ENCODE measurements around the gene ZNF322. TPM values are rescaled to one million over a fixed set of nuclear protein-coding genes. Genes with fewer than 3 reads are reported as not detected.
"Not testable (repeated sequence)": the region's sequence is repeated elsewhere in the genome, so short reads cannot be mapped to it uniquely, and the experiment has no call there.

ZNF322 gene, protein sequence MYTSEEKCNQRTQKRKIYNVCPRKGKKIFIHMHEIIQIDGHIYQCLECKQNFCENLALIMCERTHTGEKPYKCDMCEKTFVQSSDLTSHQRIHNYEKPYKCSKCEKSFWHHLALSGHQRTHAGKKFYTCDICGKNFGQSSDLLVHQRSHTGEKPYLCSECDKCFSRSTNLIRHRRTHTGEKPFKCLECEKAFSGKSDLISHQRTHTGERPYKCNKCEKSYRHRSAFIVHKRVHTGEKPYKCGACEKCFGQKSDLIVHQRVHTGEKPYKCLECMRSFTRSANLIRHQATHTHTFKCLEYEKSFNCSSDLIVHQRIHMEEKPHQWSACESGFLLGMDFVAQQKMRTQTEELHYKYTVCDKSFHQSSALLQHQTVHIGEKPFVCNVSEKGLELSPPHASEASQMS
- polyA plus RNA-seq: 1 to 10 TPM; 3.0 to 3.2 TPM

DNA sequence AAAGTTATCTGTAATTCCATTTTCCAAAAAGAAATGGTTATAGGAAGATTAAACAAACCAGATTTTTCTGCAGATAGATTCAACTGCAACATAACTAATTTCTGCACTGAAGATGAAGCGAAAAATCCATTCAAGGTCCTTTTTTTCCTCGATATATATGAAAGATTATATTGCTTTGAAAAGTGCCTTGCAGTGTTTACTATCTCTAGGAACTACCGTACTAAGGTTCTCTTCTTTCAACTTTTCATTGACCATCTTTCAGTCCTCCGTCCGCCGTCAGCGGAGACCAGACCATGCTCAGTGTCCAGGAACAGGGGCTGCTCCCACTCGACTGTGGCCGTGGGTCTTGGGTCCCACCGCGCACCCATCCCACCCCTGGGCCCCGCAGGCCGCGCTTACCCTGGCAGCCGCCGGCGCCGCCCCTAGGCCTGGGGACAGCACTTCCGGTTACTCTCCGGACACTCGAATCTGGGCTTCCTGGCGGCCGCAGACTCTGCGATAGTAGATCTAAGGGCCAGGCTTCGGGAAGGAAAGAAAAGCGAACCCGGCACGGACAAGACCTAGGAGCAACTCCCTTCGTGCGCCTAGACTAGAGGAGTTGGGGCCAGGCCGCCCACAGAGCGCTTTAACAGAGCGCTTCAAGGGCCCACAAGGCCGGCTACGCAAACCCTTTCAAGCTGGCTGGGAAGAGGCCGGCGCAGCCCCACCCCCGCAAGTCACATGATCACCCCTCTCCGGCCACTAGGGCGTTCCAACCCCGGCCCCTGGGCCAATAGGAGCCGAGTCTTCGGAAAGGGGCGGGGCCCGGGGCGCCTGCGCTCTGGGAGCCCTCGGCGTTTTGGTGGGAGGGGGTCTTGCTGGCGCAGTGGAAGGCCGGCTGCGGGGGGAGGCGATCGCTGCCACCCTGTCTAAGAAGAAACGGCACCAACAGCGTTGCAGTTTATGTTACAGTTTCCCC is at the start of gene ZNF322:
TSS of gene ZNF322 (minus strand) at position 705 of the 958 bp plus-strand sequence. CDS start 21,193 bp downstream, outside the sequence.
- Histone ChIP-seq H3K9me3 (ENCODE audit: control insufficient read depth in 2 of 2, insufficient read depth in 1 of 2, low read depth in 1 of 2, low read length in 1 of 2) (no peaks in the 10 kb centered on the region), H3K27me3 (ENCODE audit: control insufficient read depth in 1 of 2, insufficient read depth in 2 of 2, low read length in 2 of 2) (no peaks in the 10 kb centered on the region), H3K36me3 (ENCODE audit: control insufficient read depth in 2 of 2, insufficient read depth in 2 of 2, low read length in 1 of 2) (peaks cover 0 to 3% of the 10 kb centered on the region in 2 donors), H3K27ac (ENCODE audit: low read depth in 2 of 2, low read length in 1 of 2) (peak within 1 kb of the TSS; percentile 61 to 93), H3K4me1 (ENCODE audit: control insufficient read depth in 2 of 2, insufficient read depth in 2 of 2, low read length in 1 of 2) (no peaks in the 10 kb centered on the region), H3K4me3 (ENCODE audit: low read depth in 1 of 2, low read length in 2 of 2) (peak within 1 kb of the TSS; percentile 56 to 81)
- 1 to 2% methylated on average over 49 to 55 of the region's 56 CpGs for WGBS, 2 donors

DNA sequence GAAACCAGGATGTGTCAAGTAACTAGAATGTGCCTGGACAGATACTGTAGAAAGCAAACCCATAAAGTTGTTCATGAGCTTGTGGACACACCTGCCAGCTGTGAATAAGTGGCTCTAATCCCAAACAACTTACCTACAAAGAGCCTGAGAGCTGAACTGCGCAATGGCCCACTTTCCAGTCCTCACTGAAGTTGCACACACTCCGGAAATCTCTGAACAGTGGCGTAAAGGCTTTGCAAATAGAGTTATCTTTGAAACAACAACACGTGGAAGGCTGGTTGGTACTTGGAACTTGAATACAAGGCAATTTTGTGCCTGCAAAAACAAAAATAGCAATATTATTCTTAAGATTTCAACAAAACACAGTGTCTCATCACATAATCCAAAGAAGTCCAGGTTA is 46.2 kb upstream of the ZNF322 start:
- no CpG with 5 or more reads among the region's 4 CpGs for WGBS, 2 donors
- not testable (repeated sequence) for H3K36me3 ChIP-seq (ENCODE audit: control insufficient read depth in 2 of 2, insufficient read depth in 2 of 2, low read length in 1 of 2); H3K4me1 ChIP-seq (ENCODE audit: control insufficient read depth in 2 of 2, insufficient read depth in 2 of 2, low read length in 1 of 2); H3K27me3 ChIP-seq (ENCODE audit: control insufficient read depth in 1 of 2, insufficient read depth in 2 of 2, low read length in 2 of 2); H3K27ac ChIP-seq (ENCODE audit: low read depth in 2 of 2, low read length in 1 of 2); H3K9me3 ChIP-seq (ENCODE audit: control insufficient read depth in 2 of 2, insufficient read depth in 1 of 2, low read depth in 1 of 2, low read length in 1 of 2); H3K4me3 ChIP-seq (ENCODE audit: low read depth in 1 of 2, low read length in 2 of 2)

DNA sequence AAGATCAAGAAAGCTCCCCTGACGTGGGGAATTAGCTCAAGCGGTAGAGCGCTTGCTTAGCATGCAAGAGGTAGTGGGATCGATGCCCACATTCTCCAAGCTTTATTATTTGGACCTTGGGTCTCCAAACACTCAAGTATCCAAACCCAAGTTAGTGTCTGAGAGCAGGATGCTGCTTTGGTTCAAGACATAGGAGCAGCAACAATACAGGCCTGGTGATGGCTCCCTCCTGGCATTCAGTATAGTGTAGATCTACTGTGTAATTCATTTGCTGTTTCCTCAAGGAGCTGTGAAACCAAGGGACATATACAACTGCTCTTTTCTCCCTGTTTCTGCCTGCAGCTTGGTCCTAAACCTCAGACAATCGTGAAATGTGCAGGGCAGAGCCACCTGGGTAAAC is 45.8 kb upstream of the ZNF322 start:
- no CpG with 5 or more reads among the region's 5 CpGs for WGBS, 2 donors
- H3K27me3 ChIP-seq (ENCODE audit: control insufficient read depth in 1 of 2, insufficient read depth in 2 of 2, low read length in 2 of 2); H3K9me3 ChIP-seq (ENCODE audit: control insufficient read depth in 2 of 2, insufficient read depth in 1 of 2, low read depth in 1 of 2, low read length in 1 of 2); H3K4me3 ChIP-seq (ENCODE audit: low read depth in 1 of 2, low read length in 2 of 2); H3K36me3 ChIP-seq (ENCODE audit: control insufficient read depth in 2 of 2, insufficient read depth in 2 of 2, low read length in 1 of 2); H3K4me1 ChIP-seq (ENCODE audit: control insufficient read depth in 2 of 2, insufficient read depth in 2 of 2, low read length in 1 of 2); H3K27ac ChIP-seq (ENCODE audit: low read depth in 2 of 2, low read length in 1 of 2): not testable (repeated sequence)

DNA sequence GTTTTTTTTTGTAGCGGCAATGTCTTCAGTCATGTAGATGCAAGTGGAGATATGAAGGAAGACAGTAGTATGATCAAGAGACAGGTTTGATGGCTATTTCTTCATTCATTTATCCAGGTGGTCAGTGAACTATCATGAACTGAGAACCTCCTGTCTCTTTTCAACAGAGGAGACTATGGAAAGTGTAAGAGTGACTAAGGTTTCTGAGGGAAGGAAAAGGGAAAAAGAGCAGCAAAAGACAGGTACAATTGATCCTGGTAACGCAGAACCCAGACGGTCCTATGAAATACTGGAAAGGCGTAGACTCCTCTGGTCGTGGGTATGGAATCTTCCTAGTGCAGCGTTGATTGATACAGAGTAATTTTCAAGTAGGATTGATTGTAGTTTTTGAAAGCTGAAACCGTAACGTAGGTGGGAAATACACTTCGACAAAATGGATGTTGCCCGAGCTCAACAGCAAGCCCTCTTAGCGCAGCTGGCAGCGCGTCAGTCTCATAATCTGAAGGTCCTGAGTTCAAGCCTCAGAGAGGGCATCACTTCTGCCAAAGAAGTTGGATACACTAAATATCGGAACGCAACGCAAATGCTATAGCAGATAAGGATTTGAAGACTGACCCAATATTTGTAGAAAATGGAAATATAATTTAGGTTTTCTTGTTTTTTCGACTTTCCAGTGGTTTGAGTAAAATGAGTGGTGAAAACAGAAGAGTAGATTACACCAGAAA is 41.6 kb upstream of the ZNF322 start:
- not testable (repeated sequence) for H3K27ac ChIP-seq (ENCODE audit: low read depth in 2 of 2, low read length in 1 of 2); H3K36me3 ChIP-seq (ENCODE audit: control insufficient read depth in 2 of 2, insufficient read depth in 2 of 2, low read length in 1 of 2); H3K9me3 ChIP-seq (ENCODE audit: control insufficient read depth in 2 of 2, insufficient read depth in 1 of 2, low read depth in 1 of 2, low read length in 1 of 2); H3K4me3 ChIP-seq (ENCODE audit: low read depth in 1 of 2, low read length in 2 of 2); H3K27me3 ChIP-seq (ENCODE audit: control insufficient read depth in 1 of 2, insufficient read depth in 2 of 2, low read length in 2 of 2); H3K4me1 ChIP-seq (ENCODE audit: control insufficient read depth in 2 of 2, insufficient read depth in 2 of 2, low read length in 1 of 2)
- WGBS, 2 donors: no CpG with 5 or more reads among the region's 17 CpGs

DNA sequence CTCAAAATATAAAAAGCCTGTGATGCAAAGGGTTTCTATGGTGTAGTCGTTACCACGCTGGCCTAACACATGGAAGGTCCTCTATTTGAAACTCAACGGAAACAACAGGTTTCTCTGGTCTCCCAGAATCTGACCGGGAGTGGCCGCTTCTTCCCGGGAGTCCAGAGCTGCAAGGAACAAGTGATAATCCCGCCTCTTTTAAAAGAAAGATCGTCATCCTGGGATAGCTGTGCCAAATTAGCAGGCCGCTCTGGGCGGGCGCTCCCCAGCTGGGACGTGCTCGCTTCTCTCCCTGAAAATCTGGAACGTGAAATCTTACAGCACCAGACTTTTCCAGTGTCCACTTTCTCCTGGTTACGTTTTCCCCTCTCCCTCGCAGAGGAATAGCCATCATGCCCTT is 38.0 kb upstream of the ZNF322 start:
- H3K27ac ChIP-seq (ENCODE audit: low read depth in 2 of 2, low read length in 1 of 2); H3K4me1 ChIP-seq (ENCODE audit: control insufficient read depth in 2 of 2, insufficient read depth in 2 of 2, low read length in 1 of 2); H3K27me3 ChIP-seq (ENCODE audit: control insufficient read depth in 1 of 2, insufficient read depth in 2 of 2, low read length in 2 of 2); H3K36me3 ChIP-seq (ENCODE audit: control insufficient read depth in 2 of 2, insufficient read depth in 2 of 2, low read length in 1 of 2); H3K4me3 ChIP-seq (ENCODE audit: low read depth in 1 of 2, low read length in 2 of 2); H3K9me3 ChIP-seq (ENCODE audit: control insufficient read depth in 2 of 2, insufficient read depth in 1 of 2, low read depth in 1 of 2, low read length in 1 of 2): not testable (repeated sequence)
- WGBS, 2 donors: no CpG with 5 or more reads among the region's 16 CpGs

DNA sequence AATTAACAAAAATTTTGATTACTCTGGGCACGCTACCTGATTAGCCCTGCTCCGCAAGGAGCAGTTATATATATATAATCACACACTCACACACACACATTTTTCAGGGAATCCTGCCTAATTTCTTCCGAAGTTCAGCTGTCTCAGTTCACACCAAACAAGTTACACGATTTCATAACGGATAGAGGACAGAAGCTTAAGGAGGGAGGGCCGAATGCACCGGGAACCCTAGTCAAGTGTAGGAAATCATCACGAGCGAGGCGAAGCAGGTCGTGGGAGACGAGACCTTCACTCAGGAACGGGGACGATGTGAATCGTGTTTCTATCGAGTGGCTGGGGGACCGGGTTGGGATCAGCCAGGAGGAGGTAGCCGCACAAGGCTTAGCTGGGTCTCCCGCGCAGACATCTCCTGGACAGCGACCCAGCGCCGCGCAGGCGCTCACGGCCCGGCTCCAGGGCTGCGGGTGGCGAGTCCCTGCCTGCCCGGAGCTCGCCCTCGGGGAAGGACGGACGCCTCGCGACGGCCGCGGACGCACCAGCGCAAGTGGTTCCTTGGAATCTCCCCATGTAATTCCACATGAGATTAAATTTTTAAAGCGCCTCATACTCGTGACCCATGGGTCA is 29.9 kb upstream of the ZNF322 start:
- not testable (repeated sequence) for H3K27me3 ChIP-seq (ENCODE audit: control insufficient read depth in 1 of 2, insufficient read depth in 2 of 2, low read length in 2 of 2); H3K4me3 ChIP-seq (ENCODE audit: low read depth in 1 of 2, low read length in 2 of 2); H3K4me1 ChIP-seq (ENCODE audit: control insufficient read depth in 2 of 2, insufficient read depth in 2 of 2, low read length in 1 of 2); H3K27ac ChIP-seq (ENCODE audit: low read depth in 2 of 2, low read length in 1 of 2); H3K36me3 ChIP-seq (ENCODE audit: control insufficient read depth in 2 of 2, insufficient read depth in 2 of 2, low read length in 1 of 2); H3K9me3 ChIP-seq (ENCODE audit: control insufficient read depth in 2 of 2, insufficient read depth in 1 of 2, low read depth in 1 of 2, low read length in 1 of 2)
- no CpG with 5 or more reads among the region's 43 CpGs for WGBS, 2 donors

DNA sequence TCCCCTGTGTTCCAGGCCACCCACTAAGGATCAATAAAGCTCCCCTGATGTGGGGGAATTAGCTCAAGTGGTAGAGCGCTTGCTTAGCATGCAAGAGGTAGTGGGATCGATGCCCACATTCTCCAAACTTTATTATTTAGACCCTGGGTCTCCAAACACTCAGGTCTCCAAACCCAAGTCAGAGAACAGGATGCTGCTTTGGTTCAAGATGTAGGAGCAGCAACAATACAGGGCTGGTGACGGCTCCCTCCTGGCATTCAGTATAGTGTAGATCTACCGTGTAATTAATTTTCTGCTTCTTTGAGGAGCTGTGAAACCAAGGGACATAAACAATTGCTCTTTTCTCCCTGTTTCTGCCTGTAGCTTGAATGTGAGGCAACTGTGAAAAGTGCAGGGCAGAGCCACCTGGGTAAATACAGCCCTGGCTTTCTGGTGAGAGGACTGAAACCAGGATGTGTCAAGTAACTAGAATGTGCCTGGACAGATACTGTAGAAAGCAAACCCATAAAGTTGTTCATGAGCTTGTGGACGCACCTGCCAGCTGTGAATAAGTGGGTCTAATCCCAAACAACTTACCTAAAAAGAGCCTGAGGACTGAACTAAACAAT is 23.0 kb upstream of the ZNF322 start:
- H3K4me3 ChIP-seq (ENCODE audit: low read depth in 1 of 2, low read length in 2 of 2); H3K36me3 ChIP-seq (ENCODE audit: control insufficient read depth in 2 of 2, insufficient read depth in 2 of 2, low read length in 1 of 2); H3K27ac ChIP-seq (ENCODE audit: low read depth in 2 of 2, low read length in 1 of 2); H3K9me3 ChIP-seq (ENCODE audit: control insufficient read depth in 2 of 2, insufficient read depth in 1 of 2, low read depth in 1 of 2, low read length in 1 of 2); H3K4me1 ChIP-seq (ENCODE audit: control insufficient read depth in 2 of 2, insufficient read depth in 2 of 2, low read length in 1 of 2); H3K27me3 ChIP-seq (ENCODE audit: control insufficient read depth in 1 of 2, insufficient read depth in 2 of 2, low read length in 2 of 2): not testable (repeated sequence)
- 40% methylated on average over 1 of the region's 5 CpGs; no CpG with 5 or more reads in 1 of the 2 donors for WGBS, 2 donors

DNA sequence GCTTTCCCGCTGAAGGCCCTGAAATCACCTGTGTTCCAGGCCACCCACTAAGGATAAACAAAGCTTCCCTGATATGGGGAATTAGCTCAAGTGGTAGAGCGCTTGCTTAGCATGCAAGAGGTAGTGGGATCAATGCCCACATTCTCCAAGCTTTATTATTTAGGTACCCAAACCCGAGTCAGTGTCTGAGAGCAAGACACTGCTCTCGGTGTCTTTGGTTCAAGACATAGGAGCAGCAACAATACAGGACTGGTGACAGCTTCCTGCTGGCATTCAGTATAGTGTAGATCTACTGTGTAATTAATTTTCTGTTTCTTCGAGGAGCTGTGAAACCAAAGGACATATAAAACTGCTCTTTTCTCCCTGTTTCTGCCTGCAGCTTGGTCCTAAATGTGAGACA is 13.7 kb upstream of the ZNF322 start:
- H3K27me3 ChIP-seq (ENCODE audit: control insufficient read depth in 1 of 2, insufficient read depth in 2 of 2, low read length in 2 of 2); H3K36me3 ChIP-seq (ENCODE audit: control insufficient read depth in 2 of 2, insufficient read depth in 2 of 2, low read length in 1 of 2); H3K4me3 ChIP-seq (ENCODE audit: low read depth in 1 of 2, low read length in 2 of 2); H3K9me3 ChIP-seq (ENCODE audit: control insufficient read depth in 2 of 2, insufficient read depth in 1 of 2, low read depth in 1 of 2, low read length in 1 of 2); H3K27ac ChIP-seq (ENCODE audit: low read depth in 2 of 2, low read length in 1 of 2); H3K4me1 ChIP-seq (ENCODE audit: control insufficient read depth in 2 of 2, insufficient read depth in 2 of 2, low read length in 1 of 2): not testable (repeated sequence)
- WGBS, 2 donors: no CpG with 5 or more reads among the region's 5 CpGs

DNA sequence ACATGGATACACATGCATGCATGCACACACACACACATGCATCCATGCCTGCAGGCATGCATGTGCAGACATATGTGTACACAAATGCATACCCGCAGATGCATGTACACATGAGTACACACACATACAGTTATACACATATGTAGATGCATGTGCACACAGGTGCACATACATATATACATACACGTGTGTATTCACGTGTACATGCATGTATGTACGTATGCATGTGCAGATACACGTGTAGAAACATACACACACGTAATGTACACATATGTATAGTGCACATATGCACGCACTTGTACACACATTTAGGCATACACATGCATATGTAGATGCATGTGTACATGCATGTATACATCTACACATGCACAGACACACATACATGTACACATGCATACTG is 11.0 kb upstream of the ZNF322 start:
- H3K36me3 ChIP-seq (ENCODE audit: control insufficient read depth in 2 of 2, insufficient read depth in 2 of 2, low read length in 1 of 2); H3K27ac ChIP-seq (ENCODE audit: low read depth in 2 of 2, low read length in 1 of 2); H3K4me3 ChIP-seq (ENCODE audit: low read depth in 1 of 2, low read length in 2 of 2); H3K9me3 ChIP-seq (ENCODE audit: control insufficient read depth in 2 of 2, insufficient read depth in 1 of 2, low read depth in 1 of 2, low read length in 1 of 2); H3K27me3 ChIP-seq (ENCODE audit: control insufficient read depth in 1 of 2, insufficient read depth in 2 of 2, low read length in 2 of 2); H3K4me1 ChIP-seq (ENCODE audit: control insufficient read depth in 2 of 2, insufficient read depth in 2 of 2, low read length in 1 of 2): not testable (repeated sequence)
- 79 to 82% methylated on average over 7 of the region's 7 CpGs for WGBS, 2 donors
